GM12891 (cell line): ENCODE results near the gene CTSH.

Source experiments
- POLR2A ChIP-seq: IDR thresholded peaks from 2 replicates; pipeline ENCODE4 v1.6.1; 2011; ENCODE audit warnings: low read depth, low read length, control low read depth
- POLR2AphosphoS5 ChIP-seq: IDR thresholded peaks from 2 replicates; pipeline ENCODE4 v1.6.1; 2011; ENCODE audit warnings: low read depth, low read length, control low read depth
- POU2F2 ChIP-seq: IDR thresholded peaks from 2 replicates; pipeline ENCODE4 v1.6.1; 2011; ENCODE audit warnings: low read depth, mild to moderate bottlenecking, control low read depth, low read length, moderate library complexity
- SPI1 ChIP-seq: IDR thresholded peaks from 2 replicates; pipeline ENCODE4 v1.6.1; 2011; ENCODE audit warnings: low read depth, low read length, control low read depth
- TAF1 ChIP-seq: IDR thresholded peaks from 2 replicates; pipeline ENCODE4 v1.6.1; 2011; ENCODE audit warnings: low read depth, low read length, control low read depth

DNA sequence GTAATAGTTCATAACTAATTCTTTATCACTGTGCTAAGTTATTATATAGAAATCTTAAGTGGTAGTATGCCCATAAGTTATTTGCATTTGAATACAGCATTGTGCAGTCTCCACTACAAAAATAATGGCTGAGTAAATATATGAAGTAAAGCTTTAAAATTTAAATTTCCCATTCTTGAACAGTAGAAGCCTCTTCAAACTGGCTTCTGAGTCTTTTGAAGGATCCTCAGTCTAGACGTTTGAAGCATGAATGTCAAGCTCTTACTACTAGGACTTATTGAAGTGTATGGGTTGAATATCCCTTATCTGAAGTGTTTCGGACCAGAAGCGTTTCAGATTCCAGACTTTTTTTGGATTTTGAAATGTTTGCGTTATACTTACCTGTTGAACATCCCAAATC lies 55.8 kb downstream of the CTSH start:
- TF ChIP-seq TAF1 (no peak), POLR2A (no peak), POLR2AphosphoS5 (no peak), POU2F2 (no peak), SPI1 (no peak)
